ENCODE measurements around the gene MT1H.
"Not testable (repeated sequence)": the region's sequence is repeated elsewhere in the genome, so short reads cannot be mapped to it uniquely, and the experiment has no call there.

The MT1H gene

GRCh38 chr16:56669005-56669839 is at the start of gene MT1H:
Gene MT1H, plus strand, starts transcription at chr16:56669814. Its CDS starts 71 bp downstream, at chr16:56669885.
- DNase-seq (ENCODE audit: low read depth, low spot score), result no peak

DNA sequence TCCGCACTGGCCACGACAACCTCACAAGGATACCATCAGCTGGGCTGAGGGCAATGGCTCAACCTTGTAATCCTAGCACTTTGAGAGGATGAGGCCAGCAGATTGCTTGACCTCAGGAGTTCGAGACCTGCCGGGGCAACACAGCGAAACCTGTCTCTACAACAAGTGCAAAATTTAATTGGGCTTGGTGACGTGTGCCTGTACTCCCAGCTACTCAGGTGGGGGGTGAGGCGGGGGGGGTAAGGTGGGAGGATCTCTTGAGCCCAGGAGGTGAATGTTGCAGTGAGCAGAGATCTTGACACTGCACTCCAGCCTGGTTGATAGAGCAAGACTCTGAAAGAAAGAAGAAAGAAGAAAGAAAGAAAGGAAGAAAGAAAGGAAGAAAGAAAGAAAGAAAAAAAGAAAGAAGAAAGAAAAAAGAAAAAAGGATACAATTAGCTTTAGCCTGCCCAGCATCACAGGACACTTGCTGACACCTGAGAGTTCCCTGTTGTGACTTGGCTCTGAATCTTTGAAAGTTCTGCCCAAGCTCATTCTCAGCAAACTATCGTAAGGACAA is 49.2 kb upstream of the MT1H start:
- DNase-seq (ENCODE audit: low read depth, low spot score), result no peak

GRCh38 chr16:56621665-56622445 is 47.8 kb upstream of the MT1H start:
- not testable (repeated sequence) for DNase-seq (ENCODE audit: low read depth, low spot score)

DNA sequence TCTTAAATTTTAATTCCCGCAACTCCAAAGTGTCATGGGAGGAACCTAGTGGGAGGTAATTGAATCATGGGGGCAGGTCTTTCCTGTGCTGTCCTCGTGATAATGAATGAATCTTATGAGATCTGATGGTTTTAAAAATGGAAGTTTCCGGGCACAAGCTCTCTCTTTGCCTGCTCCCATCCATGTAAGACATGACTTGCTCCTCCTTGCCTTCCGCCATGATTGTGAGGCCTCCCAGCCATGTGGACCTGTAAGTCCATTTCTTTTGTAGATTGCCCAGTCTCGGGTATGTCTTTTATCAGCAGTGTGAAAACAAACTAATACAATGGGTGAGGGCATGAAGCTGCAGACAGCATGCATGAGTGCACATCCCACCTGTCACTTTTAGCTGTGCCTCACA is 46.4 kb upstream of the MT1H start:
- not testable (repeated sequence) for DNase-seq (ENCODE audit: low read depth, low spot score)

GRCh38 chr16:56623637-56624036 is 46.0 kb upstream of the MT1H start:
- DNase-seq (ENCODE audit: low read depth, low spot score), result no peak

DNA sequence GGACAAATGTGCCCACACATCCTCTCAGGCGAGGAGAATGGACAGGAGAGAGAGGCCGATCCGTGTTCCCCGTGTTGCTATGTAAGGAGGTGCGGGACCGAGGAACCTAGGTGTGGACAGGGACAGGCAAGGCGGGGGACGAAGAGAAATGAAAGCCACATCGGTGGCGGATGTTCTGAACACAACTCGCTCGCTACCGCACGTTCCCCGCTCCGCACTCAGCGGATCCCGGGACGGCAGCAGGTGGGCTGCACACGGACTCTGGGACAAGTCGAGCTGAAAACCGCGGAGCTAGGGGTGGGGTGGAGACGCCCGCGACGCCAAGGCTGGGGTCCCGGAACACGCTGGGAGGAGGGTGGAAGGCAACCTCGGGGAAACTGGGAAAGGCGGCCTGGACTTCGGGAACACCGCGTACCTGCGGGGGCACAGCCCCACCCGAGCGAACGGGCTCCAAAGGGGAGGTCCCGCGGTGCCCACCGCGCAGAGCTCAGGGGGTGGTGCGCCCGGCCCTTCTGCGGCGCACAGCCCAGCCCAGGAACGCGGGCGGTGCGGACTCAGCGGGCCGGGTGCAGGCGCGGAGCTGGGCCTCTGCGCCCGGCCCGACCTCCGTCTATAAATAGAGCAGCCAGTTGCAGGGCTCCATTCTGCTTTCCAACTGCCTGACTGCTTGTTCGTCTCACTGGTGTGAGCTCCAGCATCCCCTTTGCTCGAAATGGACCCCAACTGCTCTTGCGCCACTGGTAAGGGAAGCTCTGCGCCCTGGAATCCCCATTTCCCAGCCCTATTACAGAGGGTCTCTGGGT is 44.3 kb upstream of the MT1H start, which contains the start of gene MT1E:
TSS of gene MT1E (plus strand) at position 642 of the 803 bp plus-strand sequence. CDS start at position 713, 71 bp downstream.
- DNase-seq (ENCODE audit: low read depth, low spot score), result no peak

DNA sequence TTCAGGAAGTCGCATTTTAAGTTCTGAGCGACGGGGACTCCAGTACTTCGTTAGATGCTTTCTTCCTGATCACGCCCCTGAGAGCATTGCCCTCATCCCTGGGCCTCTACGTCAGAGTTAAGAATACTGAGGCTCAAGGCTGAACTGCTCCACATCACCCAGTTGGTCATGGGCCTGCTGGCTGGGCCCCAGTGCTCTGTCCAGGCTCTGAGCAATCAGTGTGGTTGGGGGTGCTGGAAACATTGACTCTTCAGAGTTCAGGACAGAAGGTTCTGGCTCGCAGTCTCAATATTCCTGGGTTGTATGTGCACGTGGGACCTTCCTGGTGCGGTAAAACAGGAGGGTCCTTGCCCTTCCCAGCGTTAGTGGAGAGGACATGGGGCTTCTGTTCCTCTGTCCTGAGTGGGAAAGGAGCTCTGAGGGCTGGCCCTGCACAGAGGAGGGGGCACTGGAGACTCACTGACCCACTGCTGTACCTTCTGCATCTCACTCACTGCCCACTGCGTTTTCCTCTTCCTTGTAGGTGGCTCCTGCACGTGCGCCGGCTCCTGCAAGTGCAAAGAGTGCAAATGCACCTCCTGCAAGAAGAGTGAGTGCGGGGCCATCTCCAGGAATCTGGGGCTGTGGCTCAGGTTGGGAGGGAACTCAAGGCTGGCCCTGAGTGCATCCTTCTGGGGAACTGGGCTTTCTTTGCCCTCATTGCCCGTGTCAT is 43.5 kb upstream of the MT1H start:
- DNase-seq (ENCODE audit: low read depth, low spot score), result no peak

DNA sequence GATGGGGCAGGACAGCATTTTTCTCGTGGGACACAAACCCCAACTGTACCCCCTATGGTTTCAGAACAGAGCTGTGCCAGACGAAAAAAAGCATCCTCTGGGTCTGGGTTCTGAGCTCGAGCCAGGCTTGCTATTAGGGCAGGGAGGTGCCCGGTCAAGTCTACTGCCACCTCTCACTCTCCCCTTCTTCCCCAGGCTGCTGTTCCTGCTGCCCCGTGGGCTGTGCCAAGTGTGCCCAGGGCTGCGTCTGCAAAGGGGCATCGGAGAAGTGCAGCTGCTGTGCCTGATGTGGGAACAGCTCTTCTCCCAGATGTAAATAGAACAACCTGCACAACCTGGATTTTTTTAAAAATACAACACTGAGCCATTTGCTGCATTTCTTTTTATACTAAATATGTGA is 42.9 kb upstream of the MT1H start:
- DNase-seq (ENCODE audit: low read depth, low spot score), result no peak

DNA sequence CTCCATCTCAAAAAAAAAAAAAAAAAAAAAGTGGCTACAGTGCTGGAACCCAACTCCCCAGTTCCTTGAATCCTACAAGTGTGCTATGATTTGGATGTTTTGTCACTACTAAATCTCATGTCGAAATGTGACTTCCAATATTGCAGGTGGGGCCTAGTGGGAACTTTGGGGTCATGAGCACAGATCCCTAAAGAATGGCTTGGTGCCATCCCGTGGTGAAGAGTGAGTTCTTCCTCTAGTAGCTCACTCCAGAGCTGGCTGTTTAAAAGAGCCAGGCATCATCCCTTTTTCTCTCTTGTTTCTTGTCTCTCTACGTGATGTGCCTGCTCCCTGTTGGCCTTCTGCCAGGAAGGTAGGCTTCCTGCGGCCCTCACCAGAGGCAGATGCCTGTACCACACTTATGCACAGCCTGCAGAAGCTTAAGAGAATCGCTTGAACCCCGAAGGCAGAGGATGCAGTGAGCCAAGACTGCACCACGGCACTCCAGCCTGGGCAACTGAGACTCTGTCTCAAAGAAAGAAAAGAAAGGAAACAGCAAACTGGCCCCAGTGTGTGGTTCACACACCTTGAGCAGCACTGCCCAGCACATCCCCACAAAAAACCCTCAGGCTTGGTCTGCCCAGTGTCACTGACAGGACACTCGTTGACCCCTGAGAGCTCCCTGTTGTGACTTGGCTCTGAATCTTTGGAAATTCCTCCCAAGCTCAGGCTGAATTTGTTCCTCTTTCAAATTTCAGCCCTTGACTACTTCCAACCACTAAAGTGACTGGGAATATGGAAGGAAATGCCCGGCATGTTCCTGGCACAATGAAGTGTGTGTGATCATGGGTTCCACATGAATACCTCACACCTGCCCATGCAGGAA is 40.9 kb upstream of the MT1H start:
- no peak for DNase-seq (ENCODE audit: low read depth, low spot score)

DNA sequence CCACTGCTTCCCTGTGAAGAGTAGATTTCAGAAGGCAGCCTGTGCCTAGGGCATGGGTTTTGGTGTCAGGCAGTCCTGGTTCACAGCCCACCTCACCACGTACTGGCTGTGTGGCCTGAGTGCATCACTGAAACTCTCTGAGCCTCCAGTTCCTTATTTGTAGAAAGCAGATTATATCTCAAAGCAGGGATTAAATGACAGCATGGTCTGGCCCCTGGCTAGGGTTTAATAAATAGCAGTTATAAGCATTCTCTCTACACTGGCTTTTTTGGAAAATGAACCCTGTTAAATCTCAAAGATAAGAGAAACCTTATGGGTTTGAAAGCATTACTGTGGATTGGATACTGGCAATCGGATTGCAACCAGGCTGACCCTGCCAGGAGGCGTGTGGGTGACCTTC is 40.1 kb upstream of the MT1H start:
- no peak for DNase-seq (ENCODE audit: low read depth, low spot score)

DNA sequence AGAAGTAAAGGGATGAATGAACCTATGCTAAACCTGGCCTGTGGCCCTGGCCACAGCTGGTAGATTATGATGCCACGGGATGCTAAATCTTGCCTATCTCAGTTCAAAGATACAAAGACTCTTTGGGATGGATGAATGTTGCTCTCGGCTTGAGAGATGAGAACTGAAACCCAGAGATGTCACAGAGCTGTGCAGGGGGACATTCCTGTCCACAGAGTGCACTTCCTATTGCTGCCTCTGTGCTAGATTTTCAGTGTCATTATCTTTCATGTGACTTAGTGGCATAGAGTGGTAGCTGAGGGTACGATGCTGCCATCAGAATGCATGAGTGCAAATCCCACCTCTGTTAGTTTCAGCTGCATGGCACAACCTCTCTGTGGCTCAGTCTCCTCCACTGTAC is 39.5 kb upstream of the MT1H start:
- no peak for DNase-seq (ENCODE audit: low read depth, low spot score)

GRCh38 chr16:56631197-56631596 is 38.4 kb upstream of the MT1H start:
- no peak for DNase-seq (ENCODE audit: low read depth, low spot score)

GRCh38 chr16:56631832-56632155 is 37.8 kb upstream of the MT1H start:
- no peak for DNase-seq (ENCODE audit: low read depth, low spot score)

GRCh38 chr16:56632156-56632847 is 37.3 kb upstream of the MT1H start, which contains the start of gene MT1M:
Gene MT1M, plus strand, starts transcription at chr16:56632659. Its CDS starts 73 bp downstream, at chr16:56632732.
- no peak for DNase-seq (ENCODE audit: low read depth, low spot score)

GRCh38 chr16:56632848-56633365 is 36.7 kb upstream of the MT1H start:
- DNase-seq (ENCODE audit: low read depth, low spot score), result no peak

DNA sequence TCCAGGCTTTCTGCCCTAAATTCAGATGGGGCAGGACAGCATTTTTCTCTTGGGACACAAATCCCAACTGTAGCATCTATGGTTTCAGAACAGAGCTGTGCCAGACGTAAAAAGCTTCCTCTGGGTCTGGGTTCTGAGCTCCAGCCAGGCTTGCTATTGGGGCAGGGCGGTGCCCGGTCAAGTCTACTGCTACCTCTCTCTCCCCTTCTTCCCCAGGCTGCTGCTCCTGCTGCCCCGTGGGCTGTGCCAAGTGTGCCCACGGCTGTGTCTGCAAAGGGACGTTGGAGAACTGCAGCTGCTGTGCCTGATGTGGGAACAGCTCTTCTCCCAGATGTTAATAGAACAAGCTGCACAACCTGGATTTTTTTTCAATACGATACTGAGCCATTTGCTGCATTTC is 36.1 kb upstream of the MT1H start:
- DNase-seq (ENCODE audit: low read depth, low spot score), result no peak

DNA sequence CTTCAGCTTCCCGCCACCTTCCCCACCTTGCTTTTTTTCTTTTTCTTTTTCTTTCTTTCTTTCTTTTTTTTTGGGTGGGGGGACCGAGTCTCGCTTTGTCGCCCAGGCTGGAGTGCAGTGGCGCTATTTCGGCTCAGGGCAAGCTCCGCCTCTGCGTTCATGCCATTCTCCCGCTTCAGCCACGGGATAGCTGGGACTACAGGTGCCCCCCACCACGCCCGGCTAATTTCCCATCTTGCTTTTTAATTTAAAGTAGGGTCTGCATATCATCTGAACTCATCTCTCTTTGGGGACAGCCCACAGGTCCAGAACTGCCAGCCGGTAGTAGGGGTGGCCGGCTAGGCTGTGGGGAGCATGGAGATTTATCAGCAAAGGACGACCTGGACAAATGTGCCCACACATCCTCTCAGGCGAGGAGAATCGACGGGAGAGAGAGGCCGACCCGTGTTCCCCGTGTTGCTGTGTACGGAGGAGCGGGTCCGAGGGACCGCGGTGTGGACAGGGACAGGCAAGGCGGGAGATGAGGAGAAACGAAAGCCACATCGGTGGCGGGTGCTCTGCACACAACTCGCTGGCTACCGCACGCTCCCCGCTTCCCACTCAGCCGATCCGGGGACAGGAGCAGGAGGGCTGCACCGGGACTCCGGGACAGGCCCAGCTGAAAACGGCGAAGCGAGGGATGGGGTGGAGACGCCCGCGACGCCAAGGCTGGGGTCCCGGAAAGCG is 34.7 kb upstream of the MT1H start:
- no peak for DNase-seq (ENCODE audit: low read depth, low spot score)

DNA sequence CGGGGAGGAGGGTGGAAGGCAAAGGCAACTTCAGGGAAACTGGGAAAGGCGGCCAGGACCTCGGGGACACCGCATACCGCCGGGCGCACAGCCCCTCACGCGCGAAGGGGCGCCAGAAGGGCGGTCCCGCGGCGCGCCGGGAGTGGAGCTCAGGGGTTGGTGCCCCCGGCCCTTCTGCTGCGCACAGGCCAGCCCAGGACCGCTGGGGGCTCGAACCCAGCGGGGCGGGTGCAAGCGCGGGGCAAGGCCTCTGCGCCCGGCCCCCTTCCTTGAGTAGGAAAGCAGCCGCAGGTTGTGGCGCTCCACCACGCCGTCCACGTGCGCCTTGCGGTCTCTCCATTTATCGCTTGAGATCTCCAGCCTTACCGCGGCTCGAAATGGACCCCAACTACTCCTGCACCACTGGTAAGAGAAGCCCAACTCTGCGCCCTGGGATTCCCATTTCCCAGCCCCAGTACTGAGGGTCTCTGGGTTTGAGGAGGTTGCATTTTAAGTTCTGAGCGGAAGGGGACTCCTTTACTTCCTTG is 34.1 kb upstream of the MT1H start:
- no peak for DNase-seq (ENCODE audit: low read depth, low spot score)

All from iPS DF 19.7 (cell line).